HG02623 (cell line): ENCODE data around the gene FNDC10.

Experiments
- ATAC-seq: cut with Tn5 transposase; IDR thresholded peaks from one replicate; pipeline ENCODE4 v1.9.1; 2021; ENCODE audit warnings: moderate library complexity; ENCODE audit not compliant: unreplicated experiment

FNDC10 gene

GRCh38 chr1:1616045-1616790, 16.3 kb upstream of the FNDC10 start:
- ATAC-seq = peak; percentile 14

- peak; percentile 84 for ATAC-seq
These were observed 15.5 kb upstream of the FNDC10 start, which contains the start of gene MIB2 for GRCh38 chr1:1615256-1616044. Gene MIB2, plus strand, starts transcription at chr1:1615500. Its CDS starts 7,953 bp downstream, at chr1:1623453.

- ATAC-seq = no peak
These were observed 15.0 kb upstream of the FNDC10 start for GRCh38 chr1:1614954-1615255.

- ATAC-seq = no peak
These were observed 14.4 kb upstream of the FNDC10 start for GRCh38 chr1:1614204-1614953.

- ATAC-seq = no peak
These were observed 13.7 kb upstream of the FNDC10 start for GRCh38 chr1:1613509-1614082.

- ATAC-seq = no peak
These were observed 12.1 kb upstream of the FNDC10 start for GRCh38 chr1:1612104-1612400.

GRCh38 chr1:1610796-1611195, 10.9 kb upstream of the FNDC10 start:
- ATAC-seq = no peak

GRCh38 chr1:1609822-1610485, 10.0 kb upstream of the FNDC10 start:
- ATAC-seq = no peak

GRCh38 chr1:1606232-1606631, 6.3 kb upstream of the FNDC10 start:
- ATAC-seq = no peak

GRCh38 chr1:1605724-1606123, 5.8 kb upstream of the FNDC10 start:
- no peak for ATAC-seq

GRCh38 chr1:1605034-1605591, 5.2 kb upstream of the FNDC10 start:
- ATAC-seq = no peak

- ATAC-seq = no peak
These were observed 4.6 kb upstream of the FNDC10 start for GRCh38 chr1:1604374-1605033.

- no peak for ATAC-seq
These were observed 3.9 kb upstream of the FNDC10 start for GRCh38 chr1:1603671-1604373.

- no peak for ATAC-seq
These were observed 3.1 kb upstream of the FNDC10 start for GRCh38 chr1:1602968-1603506.

- ATAC-seq = no peak
These were observed 2.5 kb upstream of the FNDC10 start for GRCh38 chr1:1602304-1602967.

- ATAC-seq = no peak
These were observed 1.8 kb upstream of the FNDC10 start for GRCh38 chr1:1601564-1602303.

GRCh38 chr1:1600861-1601563, 1.1 kb upstream of the FNDC10 start:
- no peak for ATAC-seq
